PC-9 (cell line): ENCODE results near the gene ENTHD1.

Experiments used
- CTCF ChIP-seq: fragments of 200-600 bp; sonication (generic); conservative IDR thresholded peaks from 2 replicates; pipeline ENCODE4 v1.6.1; 2017; ENCODE audit warnings: mixed run types, antibody characterized with exemption, mild to moderate bottlenecking, moderate library complexity
- EZH2 ChIP-seq: fragments of 200-600 bp; sonication (generic); IDR thresholded peaks from 2 replicates; pipeline ENCODE4 v1.8.0; 2017; ENCODE audit warnings: antibody characterized with exemption, low read depth

GRCh38 chr22:39901565-39902146 is 8.1 kb upstream of the ENTHD1 start:
- TF ChIP-seq EZH2 (no peak), CTCF (no peak)
